ENCODE data around the gene LARP1. TPM values are rescaled to one million over a fixed set of nuclear protein-coding genes. Genes with fewer than 3 reads are reported as not detected.

Gene LARP1
- total RNA-seq, 1 experiment from 2014 or later: 290 TPM

GRCh38 chr5:154837009-154837901 lies 82.1 kb downstream of the LARP1 start:
- CTCF ChIA-PET: no interaction called here
- Histone ChIP-seq H4K20me1 (ENCODE audit: insufficient read depth) (no peaks in the 10 kb centered on the region), H3K4me1 (replicated peaks; ENCODE audit: insufficient read depth) (peaks cover 11% of the 10 kb centered on the region), H3K9me3 (ENCODE audit: insufficient read depth, low read depth) (no peaks in the 10 kb centered on the region), H3K4me2 (no peak overlapping the region), H3F3A (ENCODE audit: insufficient read depth, low read depth) (peaks cover 10% of the 10 kb centered on the region), H3K4me3 (no peak overlapping the region), H3K36me3 (ENCODE audit: low read depth) (no peaks in the 10 kb centered on the region), H3K27ac (no peak overlapping the region), H3K9me2 (ENCODE audit: insufficient read depth) (no peaks in the 10 kb centered on the region), H3K79me2 (ENCODE audit: low read depth) (no peaks in the 10 kb centered on the region), H2AFZ (no peak overlapping the region), H3K27me3 (ENCODE audit: insufficient read depth, low read depth) (no peaks in the 10 kb centered on the region)
- TF ChIP-seq CTCF (conservative IDR thresholded peaks at IDR 0.05) (no peak), EZH2 (IDR thresholded peaks at IDR 0.05; ENCODE audit: low read depth) (no peak)
- BruUV-seq (replicated peaks): no TSS peak
- POLR2A ChIA-PET (ENCODE audit: unreplicated experiment): no interaction called here
- intact Hi-C loops (cut with micrococcal nuclease; ENCODE audit: unreplicated experiment): no loop called here
- DNase-seq: no peak

DNA sequence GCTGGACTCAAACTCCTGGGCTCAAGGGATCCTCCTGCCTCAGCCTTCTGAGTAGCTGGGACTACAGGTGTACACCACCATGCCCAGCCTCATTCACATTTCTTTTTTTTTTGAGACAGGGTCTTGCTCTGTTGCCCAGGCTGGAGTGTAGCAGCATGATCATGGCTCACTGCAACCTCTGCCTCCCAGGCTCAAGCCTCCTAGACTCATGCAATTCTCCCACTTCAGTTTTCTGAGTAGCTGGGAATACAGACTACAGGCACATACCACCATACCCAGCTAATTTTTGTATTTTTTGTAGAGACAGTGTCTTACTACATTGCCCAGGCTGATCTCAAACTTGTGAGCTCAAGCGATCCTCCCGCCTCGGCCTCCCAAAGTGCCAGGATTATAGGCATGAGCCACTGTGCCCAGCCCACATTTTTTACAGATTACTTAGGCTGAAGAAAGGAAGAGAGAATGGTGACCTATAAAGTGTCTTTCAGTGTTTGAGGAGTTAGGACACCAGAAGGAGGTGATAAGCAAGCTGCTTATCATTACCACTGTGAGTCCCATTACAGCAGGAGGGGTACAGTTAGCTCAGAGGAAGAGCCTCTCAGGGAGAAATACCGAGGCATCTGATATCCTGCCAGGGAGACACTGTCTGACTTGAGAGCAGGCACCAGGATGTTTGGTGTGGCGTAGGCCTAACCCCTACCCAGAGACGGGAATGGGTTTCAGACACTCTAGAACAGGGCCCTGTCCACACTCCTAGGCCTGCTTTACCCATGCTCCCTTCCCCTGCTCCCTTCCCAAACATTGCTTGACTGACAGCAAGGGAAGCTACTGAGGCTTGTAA lies 85.5 kb downstream of the LARP1 start:
- H4K20me1 ChIP-seq (ENCODE audit: insufficient read depth): no peaks in the 10 kb centered on the region
- no peaks in the 10 kb centered on the region for H3K4me1 ChIP-seq (replicated peaks; ENCODE audit: insufficient read depth)
- H3K27ac ChIP-seq: no peak overlapping the region
- no peak overlapping the region for H2AFZ ChIP-seq
- DNase-seq: no peak
- H3K36me3 ChIP-seq (ENCODE audit: low read depth): no peaks in the 10 kb centered on the region
- BruUV-seq (replicated peaks): no TSS peak
- no peak overlapping the region for H3K4me2 ChIP-seq
- ChIA-PET CTCF (interaction anchor here (0.7 kb wide), 1 partner anchor 31 kb away, joined by 3 read pairs; no protein-coding TSS in a partner anchor), POLR2A (ENCODE audit: unreplicated experiment) (no interaction called here)
- peaks cover 4% of the 10 kb centered on the region; the same call in 1 of the 2 replicates for H3F3A ChIP-seq (ENCODE audit: insufficient read depth, low read depth)
- H3K27me3 ChIP-seq (ENCODE audit: insufficient read depth, low read depth): no peaks in the 10 kb centered on the region
- intact Hi-C loops (cut with micrococcal nuclease; ENCODE audit: unreplicated experiment): no loop called here
- H3K4me3 ChIP-seq: no peak overlapping the region
- no peaks in the 10 kb centered on the region for H3K79me2 ChIP-seq (ENCODE audit: low read depth)
- no peaks in the 10 kb centered on the region for H3K9me3 ChIP-seq (ENCODE audit: insufficient read depth, low read depth)
- no peaks in the 10 kb centered on the region for H3K9me2 ChIP-seq (ENCODE audit: insufficient read depth)
- TF ChIP-seq CTCF (conservative IDR thresholded peaks at IDR 0.05) (no peak), EZH2 (IDR thresholded peaks at IDR 0.05; ENCODE audit: low read depth) (no peak)

DNA sequence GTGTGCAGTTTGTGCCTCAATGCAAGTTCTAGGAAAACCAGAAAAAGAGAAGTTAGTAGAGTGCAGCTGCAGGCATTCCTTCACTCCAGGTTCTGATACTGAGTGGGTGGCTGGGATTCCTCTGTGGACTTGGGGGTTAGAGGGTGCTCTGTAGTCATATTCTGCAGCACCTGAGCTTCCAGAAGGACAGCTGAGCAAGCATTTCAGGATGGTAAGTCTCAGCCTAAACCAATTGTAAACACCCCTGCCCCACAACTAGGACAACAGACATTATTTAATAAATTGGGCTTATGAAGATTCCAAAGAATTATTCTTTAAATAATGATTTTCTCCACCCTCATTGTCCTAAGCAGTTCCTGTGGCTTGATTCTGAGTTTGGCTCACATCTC lies 86.1 kb downstream of the LARP1 start:
- Histone ChIP-seq H3K4me1 (replicated peaks; ENCODE audit: insufficient read depth) (no peaks in the 10 kb centered on the region), H4K20me1 (ENCODE audit: insufficient read depth) (no peaks in the 10 kb centered on the region)

More for the DNA sequence above, 86.1 kb downstream of the LARP1 start:
- no peak overlapping the region for H3K4me2 ChIP-seq
- ChIA-PET POLR2A (ENCODE audit: unreplicated experiment) (no interaction called here), CTCF (no interaction called here)
- intact Hi-C loops (cut with micrococcal nuclease; ENCODE audit: unreplicated experiment): no loop called here
- no peak overlapping the region for H3K4me3 ChIP-seq
- no peak overlapping the region for H2AFZ ChIP-seq
- no peak overlapping the region for H3K27ac ChIP-seq
- no peaks in the 10 kb centered on the region for H3K9me3 ChIP-seq (ENCODE audit: insufficient read depth, low read depth)
- BruUV-seq (replicated peaks): no TSS peak
- peaks cover 4% of the 10 kb centered on the region; the same call in 1 of the 2 replicates for H3F3A ChIP-seq (ENCODE audit: insufficient read depth, low read depth)
- H3K79me2 ChIP-seq (ENCODE audit: low read depth): no peaks in the 10 kb centered on the region
- TF ChIP-seq CTCF (conservative IDR thresholded peaks at IDR 0.05) (no peak), EZH2 (IDR thresholded peaks at IDR 0.05; ENCODE audit: low read depth) (no peak)
- no peaks in the 10 kb centered on the region for H3K9me2 ChIP-seq (ENCODE audit: insufficient read depth)
- no peaks in the 10 kb centered on the region for H3K36me3 ChIP-seq (ENCODE audit: low read depth)
- DNase-seq: no peak
- no peaks in the 10 kb centered on the region for H3K27me3 ChIP-seq (ENCODE audit: insufficient read depth, low read depth)
